ENCODE results near the gene ARFIP1.
"Not testable (repeated sequence)": the region's sequence is repeated elsewhere in the genome, so short reads cannot be mapped to it uniquely, and the experiment has no call there.

ARFIP1 gene

GRCh38 chr4:152779513-152780266 lies at the start of gene ARFIP1, which contains the start of gene TIGD4:
TSS of gene ARFIP1 (plus strand) at chr4:152779954. CDS start at chr4:152829634, 49,680 bp downstream.
TSS of gene TIGD4 (minus strand) at chr4:152779730. CDS start at chr4:152771004, 8,726 bp downstream.
- peak; percentile 99 for DNase-seq

- DNase-seq, result no peak
Observed at GRCh38 chr4:152731997-152732396, 47.8 kb upstream of the ARFIP1 start.

- DNase-seq, result no peak
Observed at GRCh38 chr4:152734015-152734698, 45.6 kb upstream of the ARFIP1 start.

- DNase-seq, result no peak
Observed at GRCh38 chr4:152734699-152735050, 45.1 kb upstream of the ARFIP1 start.

- DNase-seq, result no peak
Observed at GRCh38 chr4:152735396-152735859, 44.3 kb upstream of the ARFIP1 start.

- DNase-seq, result no peak
Observed at GRCh38 chr4:152735906-152736305, 43.8 kb upstream of the ARFIP1 start.

- DNase-seq, result no peak
Observed at GRCh38 chr4:152738827-152739226, 40.9 kb upstream of the ARFIP1 start.

- no peak for DNase-seq
Observed at GRCh38 chr4:152747444-152747843, 32.3 kb upstream of the ARFIP1 start.

GRCh38 chr4:152748619-152749018 lies 31.1 kb upstream of the ARFIP1 start:
- DNase-seq, result no peak

- DNase-seq, result no peak
Observed at GRCh38 chr4:152763796-152764195, 16.0 kb upstream of the ARFIP1 start.

GRCh38 chr4:152765069-152765737 lies 14.6 kb upstream of the ARFIP1 start:
- DNase-seq, result not testable (repeated sequence)

GRCh38 chr4:152771741-152772533 lies 7.8 kb upstream of the ARFIP1 start:
- no peak for DNase-seq

- no peak for DNase-seq
Observed at GRCh38 chr4:152773339-152773738, 6.4 kb upstream of the ARFIP1 start.

- no peak for DNase-seq
Observed at GRCh38 chr4:152773953-152774352, 5.8 kb upstream of the ARFIP1 start.

- no peak for DNase-seq
Observed at GRCh38 chr4:152776352-152776751, 3.4 kb upstream of the ARFIP1 start.

GRCh38 chr4:152777488-152777887 lies 2.3 kb upstream of the ARFIP1 start:
- no peak for DNase-seq

- peak; percentile 61 for DNase-seq
Observed at GRCh38 chr4:152778656-152779512, 870 bp upstream of the ARFIP1 start.

GRCh38 chr4:152780267-152780778 lies 569 bp downstream of the ARFIP1 start:
- DNase-seq, result peak; percentile 72

- DNase-seq, result no peak
Observed at GRCh38 chr4:152784490-152785350, 5.0 kb downstream of the ARFIP1 start.
